RWPE2 (cell line): ENCODE data around the gene CCDC85C.

Experiments used
- ATAC-seq: fragments of 200-7000 bp; cut with Tn5 transposase; 3 replicates; pipeline ENCODE4 v1.9.1; 2021; ENCODE audit warnings: low read depth
- DNase-seq: peaks from one replicate; pipeline ENCODE4 v3.0.0-alpha.2; 2020; ENCODE audit warnings: low spot score
- H3K27ac ChIP-seq: fragments of 450-650 bp; 2 replicates; pipeline ENCODE4 v1.5.1; 2017; ENCODE audit warnings: mild to moderate bottlenecking; ENCODE audit not compliant: poor library complexity, severe bottlenecking
- H3K27me3 ChIP-seq: fragments of 250-450 bp; sonication (Bioruptor Pico); 2 replicates; pipeline ENCODE4 v1.5.1; 2021; ENCODE audit warnings: mild to moderate bottlenecking, moderate library complexity; ENCODE audit not compliant: insufficient read depth, poor library complexity, severe bottlenecking
- H3K36me3 ChIP-seq: fragments of 250-450 bp; sonication (Bioruptor Pico); 2 replicates; pipeline ENCODE4 v1.5.1; 2020; ENCODE audit warnings: low read depth, mild to moderate bottlenecking, moderate library complexity
- H3K4me1 ChIP-seq: fragments of 250-450 bp; sonication (Bioruptor Pico); 2 replicates; pipeline ENCODE4 v1.5.1; 2021; ENCODE audit warnings: mild to moderate bottlenecking, moderate library complexity; ENCODE audit not compliant: insufficient read depth, poor library complexity, severe bottlenecking
- H3K4me3 ChIP-seq: fragments of 250-450 bp; sonication (Bioruptor Pico); 2 replicates; pipeline ENCODE4 v1.5.1; 2021; ENCODE audit warnings: mild to moderate bottlenecking, moderate library complexity; ENCODE audit not compliant: severe bottlenecking
- H3K9me3 ChIP-seq: fragments of 250-450 bp; sonication (Bioruptor Pico); 2 replicates; pipeline ENCODE4 v1.5.1; 2021; ENCODE audit warnings: mild to moderate bottlenecking, moderate library complexity; ENCODE audit not compliant: severe bottlenecking
- TF ChIP-seq, protein P1 (sequence below): fragments of 450-650 bp; IDR thresholded peaks from one replicate; pipeline ENCODE4 v1.5.1; 2017; ENCODE audit warnings: mild to moderate bottlenecking, moderate library complexity; ENCODE audit not compliant: poor library complexity, severe bottlenecking

CCDC85C gene

DNA sequence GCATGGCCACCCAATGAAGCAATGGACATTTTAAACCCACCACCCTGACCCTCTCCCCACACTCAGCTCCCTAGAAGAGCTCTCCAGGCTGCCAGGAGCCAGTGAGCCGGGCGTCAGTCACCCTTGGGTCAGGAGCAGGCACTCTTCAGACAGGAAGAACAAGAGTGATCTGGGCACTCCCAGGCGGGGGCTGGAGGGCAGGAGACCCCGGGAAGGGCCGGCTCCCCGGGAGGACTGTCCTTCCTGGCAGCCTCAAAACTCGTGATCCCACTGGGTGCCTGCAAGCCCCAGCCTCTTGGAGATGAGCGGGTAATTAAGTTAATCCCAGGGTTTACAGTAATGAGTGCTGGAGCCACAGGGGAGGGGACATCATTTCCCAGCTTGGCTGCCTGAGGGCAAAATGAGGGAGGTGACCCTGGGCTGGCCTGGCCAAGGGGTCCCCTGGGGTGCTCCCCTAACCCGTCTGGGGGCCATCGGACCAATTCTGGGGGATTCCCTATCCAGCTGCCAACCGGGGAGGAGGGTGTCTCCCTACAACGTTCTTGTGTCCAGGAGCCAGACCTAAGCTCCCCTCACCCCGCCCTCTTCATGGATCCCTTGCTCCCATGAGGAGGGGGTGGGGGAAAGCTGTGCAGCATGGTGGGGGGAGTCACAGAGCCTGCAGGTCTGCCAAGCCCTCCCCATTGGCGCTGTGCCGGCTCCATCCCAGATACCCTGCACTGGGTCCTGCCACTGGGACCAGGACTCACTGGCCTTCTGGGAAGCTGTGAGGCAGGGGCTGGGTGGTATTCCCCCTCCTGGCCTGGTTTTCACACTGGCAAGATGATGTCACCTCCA lies 63.6 kb downstream of the CCDC85C start:
- Histone ChIP-seq H3K27ac (peak overlapping the region; percentile 8), H3K9me3 (no peaks in the 10 kb centered on the region), H3K4me3 (no peak overlapping the region), H3K36me3 (peaks cover 3% of the 10 kb centered on the region; the same call in 1 of the 2 replicates), H3K4me1 (peaks cover 33% of the 10 kb centered on the region), H3K27me3 (no peaks in the 10 kb centered on the region)
- no peak for ATAC-seq
- no peak for DNase-seq
- TF ChIP-seq, protein P1, sequence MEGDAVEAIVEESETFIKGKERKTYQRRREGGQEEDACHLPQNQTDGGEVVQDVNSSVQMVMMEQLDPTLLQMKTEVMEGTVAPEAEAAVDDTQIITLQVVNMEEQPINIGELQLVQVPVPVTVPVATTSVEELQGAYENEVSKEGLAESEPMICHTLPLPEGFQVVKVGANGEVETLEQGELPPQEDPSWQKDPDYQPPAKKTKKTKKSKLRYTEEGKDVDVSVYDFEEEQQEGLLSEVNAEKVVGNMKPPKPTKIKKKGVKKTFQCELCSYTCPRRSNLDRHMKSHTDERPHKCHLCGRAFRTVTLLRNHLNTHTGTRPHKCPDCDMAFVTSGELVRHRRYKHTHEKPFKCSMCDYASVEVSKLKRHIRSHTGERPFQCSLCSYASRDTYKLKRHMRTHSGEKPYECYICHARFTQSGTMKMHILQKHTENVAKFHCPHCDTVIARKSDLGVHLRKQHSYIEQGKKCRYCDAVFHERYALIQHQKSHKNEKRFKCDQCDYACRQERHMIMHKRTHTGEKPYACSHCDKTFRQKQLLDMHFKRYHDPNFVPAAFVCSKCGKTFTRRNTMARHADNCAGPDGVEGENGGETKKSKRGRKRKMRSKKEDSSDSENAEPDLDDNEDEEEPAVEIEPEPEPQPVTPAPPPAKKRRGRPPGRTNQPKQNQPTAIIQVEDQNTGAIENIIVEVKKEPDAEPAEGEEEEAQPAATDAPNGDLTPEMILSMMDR = no peak

DNA sequence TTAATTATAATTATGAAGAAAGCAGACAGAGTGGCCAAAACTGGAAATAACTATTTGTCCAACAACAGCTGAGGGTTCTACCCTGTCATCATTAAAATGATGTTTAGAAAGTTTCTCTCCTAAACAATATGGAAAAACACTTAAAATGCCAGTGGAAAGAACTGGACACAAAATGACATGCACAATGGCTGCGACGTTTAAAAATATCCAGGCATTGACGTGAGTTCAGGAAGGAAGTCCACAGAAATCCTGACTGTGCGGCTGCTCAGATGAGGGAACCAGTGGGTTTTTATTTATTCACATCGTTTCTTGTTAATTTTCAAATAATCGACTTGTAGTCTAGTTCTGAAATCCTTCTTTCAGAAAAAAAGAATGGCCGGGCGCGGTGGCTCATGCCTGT lies 64.5 kb downstream of the CCDC85C start:
- no peaks in the 10 kb centered on the region for H3K27me3 ChIP-seq
- peaks cover 33% of the 10 kb centered on the region for H3K4me1 ChIP-seq
- peak overlapping the region; percentile 69 for H3K27ac ChIP-seq
- peaks cover 3% of the 10 kb centered on the region; the same call in 1 of the 2 replicates for H3K36me3 ChIP-seq
- TF ChIP-seq, protein P1 = no peak
- ATAC-seq (no peak), DNase-seq (no peak)
- H3K9me3 ChIP-seq = no peaks in the 10 kb centered on the region
- H3K4me3 ChIP-seq = no peak overlapping the region

- DNase-seq (no peak), ATAC-seq (no peak)
- no peaks in the 10 kb centered on the region for H3K27me3 ChIP-seq
- TF ChIP-seq, protein P1 = no peak
- H3K9me3 ChIP-seq = no peaks in the 10 kb centered on the region
- H3K4me1 ChIP-seq = peaks cover 33% of the 10 kb centered on the region
- no peak overlapping the region for H3K4me3 ChIP-seq
- peaks cover 3% of the 10 kb centered on the region; the same call in 1 of the 2 replicates for H3K36me3 ChIP-seq
- H3K27ac ChIP-seq = peak overlapping the region; percentile 69
Measured at GRCh38 chr14:99538733-99539132, 65.3 kb downstream of the CCDC85C start.

- DNase-seq (no peak), ATAC-seq (peak; percentile 33)
- peaks cover 33% of the 10 kb centered on the region for H3K4me1 ChIP-seq
- TF ChIP-seq, protein P1 = peak; percentile 15
- H3K27me3 ChIP-seq = no peaks in the 10 kb centered on the region
- no peak overlapping the region for H3K4me3 ChIP-seq
- H3K27ac ChIP-seq = peak overlapping the region; percentile 69
- peaks cover 3% of the 10 kb centered on the region; the same call in 1 of the 2 replicates for H3K36me3 ChIP-seq
- no peaks in the 10 kb centered on the region for H3K9me3 ChIP-seq
Measured at GRCh38 chr14:99538275-99538674, 65.7 kb downstream of the CCDC85C start.

DNA sequence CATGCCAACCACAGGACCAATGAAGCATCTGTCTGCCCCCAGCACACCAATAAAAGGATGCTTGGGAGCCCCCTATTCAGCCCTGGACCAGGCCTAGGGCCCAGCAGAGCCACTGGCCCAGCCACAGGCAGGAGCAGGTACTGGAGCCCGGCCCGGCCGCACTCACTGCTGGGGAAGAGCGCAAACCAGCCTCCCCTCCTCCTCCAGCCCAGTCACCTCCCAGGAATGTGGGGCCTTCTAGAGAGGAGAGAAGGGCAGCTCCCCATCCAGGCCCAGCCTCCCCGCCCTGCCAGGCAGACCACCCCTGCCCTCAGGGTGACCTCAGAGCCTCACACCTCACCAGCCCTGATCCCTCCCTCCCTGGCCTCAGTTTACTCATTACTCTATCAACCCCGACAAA lies 66.6 kb downstream of the CCDC85C start:
- Histone ChIP-seq H3K27ac (peak overlapping the region; percentile 69), H3K27me3 (no peaks in the 10 kb centered on the region), H3K36me3 (peaks cover 3% of the 10 kb centered on the region; the same call in 1 of the 2 replicates), H3K4me3 (no peak overlapping the region), H3K4me1 (peaks cover 33% of the 10 kb centered on the region), H3K9me3 (no peaks in the 10 kb centered on the region)
- peak; percentile 97 for ATAC-seq
- no peak for DNase-seq
- TF ChIP-seq, protein P1 = no peak
